Measurements from ENCODE around the gene CCT5. TPM values are rescaled to one million over a fixed set of nuclear protein-coding genes. Genes with fewer than 3 reads are reported as not detected.

CCT5 gene
- polyA plus RNA-seq, 1 of the 3 experiments (the other 2 are of a cell fraction): 378 TPM

- Histone ChIP-seq H3K27me3 (ENCODE audit: insufficient read depth) (no peaks in the 10 kb centered on the region), H2AFZ (ENCODE audit: low read depth) (no peak overlapping the region), H3K9ac (no peak overlapping the region), H3F3A (replicated peaks; ENCODE audit: insufficient read depth) (no peaks in the 10 kb centered on the region), H4K20me1 (ENCODE audit: insufficient read depth) (no peaks in the 10 kb centered on the region), H3K4me1 (ENCODE audit: control insufficient read depth in 1 of 2, insufficient read depth in 2 of 2, low read depth in 1 of 2, low read length in 1 of 2) (no peaks in the 10 kb centered on the region), H3K27ac (ENCODE audit: low read depth in 2 of 2, low read length in 1 of 2) (no peak overlapping the region), H3K79me2 (ENCODE audit: insufficient read depth) (no peaks in the 10 kb centered on the region), H3K9me2 (no peaks in the 10 kb centered on the region), H3K4me3 (ENCODE audit: low read depth in 2 of 2, low read length in 1 of 2) (no peak overlapping the region), H3K36me3 (replicated peaks in 1 of 2; ENCODE audit: control insufficient read depth in 1 of 2, insufficient read depth in 2 of 2, low read length in 1 of 2) (peaks cover 0 to 4% of the 10 kb centered on the region in 2 experiments), H3K9me3 (no peaks in the 10 kb centered on the region), H3K4me2 (no peak overlapping the region)
- DNase-seq: no peak
- WGBS (ENCODE audit: low lambda C conversion rate): 98% methylated on average over 9 of the region's 9 CpGs
- CTCF ChIA-PET: interaction anchor here (1.2 kb wide), 2 partner anchors 8 to 352 kb away, joined by 4 to 6 read pairs; no protein-coding TSS in a partner anchor
- POLR2A ChIA-PET: no interaction called here
- TF ChIP-seq SMC3 (IDR thresholded peaks at IDR 0.05; ENCODE audit: low read depth, low read length): no peak
- no peak for TF ChIP-seq IRF3 (IDR thresholded peaks at IDR 0.05; ENCODE audit: low read depth, low read length)
- no peak for TF ChIP-seq NFIC (IDR thresholded peaks at IDR 0.05; ENCODE audit: borderline replicate concordance)
- TF ChIP-seq ZBTB33 (IDR thresholded peaks at IDR 0.05; ENCODE audit: borderline replicate concordance, low read depth): no peak
- TF ChIP-seq EP300 (IDR thresholded peaks at IDR 0.05; ENCODE audit: borderline replicate concordance in 1 of 2, low read depth in 1 of 2, low read length in 1 of 2): no peak
- TF ChIP-seq CHD2 (IDR thresholded peaks at IDR 0.05; ENCODE audit: low read length, partially characterized antibody): no peak
- no peak for TF ChIP-seq EZH2phosphoT487 (IDR thresholded peaks at IDR 0.05; ENCODE audit: borderline replicate concordance, low read depth)
- no peak for TF ChIP-seq JUND (IDR thresholded peaks at IDR 0.05)
- no peak for TF ChIP-seq TAF1 (IDR thresholded peaks at IDR 0.05; ENCODE audit: borderline replicate concordance, low read depth, low read length)
- no peak for TF ChIP-seq GATA2 (CRISPR knock-in tag; IDR thresholded peaks at IDR 0.05)
- no peak for TF ChIP-seq MEF2A (IDR thresholded peaks at IDR 0.05; ENCODE audit: borderline replicate concordance, low read depth)
- no peak for TF ChIP-seq NRF1 (IDR thresholded peaks at IDR 0.05; ENCODE audit: low read depth, low read length)
- TF ChIP-seq CTCF (IDR thresholded peaks at IDR 0.05): no peak
- no peak for TF ChIP-seq GABPA (IDR thresholded peaks at IDR 0.05; ENCODE audit: low read depth)
- TF ChIP-seq RAD21 (IDR thresholded peaks at IDR 0.05; ENCODE audit: low read length): no peak
- no peak for TF ChIP-seq POLR2AphosphoS5 (IDR thresholded peaks at IDR 0.05; ENCODE audit: low read depth, low read length)
- TF ChIP-seq MAX (IDR thresholded peaks at IDR 0.05; ENCODE audit: low read depth): no peak
- TF ChIP-seq USF1 (IDR thresholded peaks at IDR 0.05; ENCODE audit: borderline replicate concordance, low read depth): no peak
- TF ChIP-seq ELF1 (IDR thresholded peaks at IDR 0.05): no peak
- no peak for TF ChIP-seq YY1 (IDR thresholded peaks at IDR 0.05; ENCODE audit: low read depth)
Measured at GRCh38 chr5:10275991-10276390, 25.9 kb downstream of the CCT5 start.
